OCI-LY3 (cell line): ENCODE results near the gene VSNL1.

Source experiments
- EZH2phosphoT487 ChIP-seq: fragments of 200-600 bp; shearing (Covaris generic); IDR thresholded peaks from 2 replicates; pipeline ENCODE4 v1.6.1; 2018; ENCODE audit warnings: antibody characterized with exemption, mixed run types, low read depth
- TF ChIP-seq, protein P1 (sequence below): fragments of 200-600, 300-600 bp; sonication (generic); IDR thresholded peaks from 2 replicates; pipeline ENCODE4 v1.5.1; 2014; ENCODE audit warnings: antibody characterized with exemption, low read length, low read depth

DNA sequence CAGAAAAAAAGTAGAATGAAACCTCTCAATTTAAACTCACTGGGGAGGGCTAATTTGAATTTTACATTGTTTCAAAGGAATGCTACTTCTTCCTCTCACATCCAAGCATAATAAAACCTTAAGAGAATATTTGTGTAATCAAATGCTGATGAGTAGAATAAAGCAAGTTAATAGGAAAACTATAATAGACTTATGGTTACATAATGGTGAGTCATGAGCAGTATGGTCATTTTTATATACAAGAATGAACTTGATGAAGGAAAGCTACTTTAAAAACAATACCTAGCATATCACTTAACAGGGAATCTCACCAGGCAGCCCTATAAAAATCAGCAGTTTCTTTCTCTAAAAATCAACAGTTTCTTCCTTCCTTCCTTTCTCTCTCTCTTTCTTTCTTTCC lies 80.3 kb downstream of the VSNL1 start:
- TF ChIP-seq, protein P1, sequence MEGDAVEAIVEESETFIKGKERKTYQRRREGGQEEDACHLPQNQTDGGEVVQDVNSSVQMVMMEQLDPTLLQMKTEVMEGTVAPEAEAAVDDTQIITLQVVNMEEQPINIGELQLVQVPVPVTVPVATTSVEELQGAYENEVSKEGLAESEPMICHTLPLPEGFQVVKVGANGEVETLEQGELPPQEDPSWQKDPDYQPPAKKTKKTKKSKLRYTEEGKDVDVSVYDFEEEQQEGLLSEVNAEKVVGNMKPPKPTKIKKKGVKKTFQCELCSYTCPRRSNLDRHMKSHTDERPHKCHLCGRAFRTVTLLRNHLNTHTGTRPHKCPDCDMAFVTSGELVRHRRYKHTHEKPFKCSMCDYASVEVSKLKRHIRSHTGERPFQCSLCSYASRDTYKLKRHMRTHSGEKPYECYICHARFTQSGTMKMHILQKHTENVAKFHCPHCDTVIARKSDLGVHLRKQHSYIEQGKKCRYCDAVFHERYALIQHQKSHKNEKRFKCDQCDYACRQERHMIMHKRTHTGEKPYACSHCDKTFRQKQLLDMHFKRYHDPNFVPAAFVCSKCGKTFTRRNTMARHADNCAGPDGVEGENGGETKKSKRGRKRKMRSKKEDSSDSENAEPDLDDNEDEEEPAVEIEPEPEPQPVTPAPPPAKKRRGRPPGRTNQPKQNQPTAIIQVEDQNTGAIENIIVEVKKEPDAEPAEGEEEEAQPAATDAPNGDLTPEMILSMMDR = no peak
- TF ChIP-seq EZH2phosphoT487 = no peak
